HG03521 (cell line): ENCODE measurements around the gene HAUS6.
"Not testable (repeated sequence)": the region's sequence is repeated elsewhere in the genome, so short reads cannot be mapped to it uniquely, and the experiment has no call there.

Source experiments
- ATAC-seq: cut with Tn5 transposase; IDR thresholded peaks from one replicate; pipeline ENCODE4 v1.9.1; 2021; ENCODE audit warnings: mild to moderate bottlenecking, moderate library complexity; ENCODE audit not compliant: unreplicated experiment

The HAUS6 gene

DNA sequence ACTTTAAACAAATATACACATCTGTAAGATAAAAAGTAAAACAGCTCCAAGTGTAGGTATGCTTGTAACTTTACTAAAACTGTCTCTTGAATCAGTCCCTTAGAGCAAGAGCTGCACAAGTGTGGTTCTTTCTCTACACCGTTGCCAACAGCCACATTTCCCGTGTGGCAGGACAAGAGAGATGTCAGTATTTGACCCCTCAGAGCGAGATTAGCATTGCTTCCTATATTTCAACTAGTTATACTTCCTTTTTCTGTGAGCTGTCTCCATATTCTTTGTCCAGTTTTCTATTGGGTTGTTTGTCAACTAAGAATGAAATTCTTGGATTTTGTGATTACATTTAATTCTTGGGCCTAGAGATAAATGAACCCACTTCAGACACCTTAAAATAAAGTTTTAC lies 16.5 kb upstream of the HAUS6 start:
- ATAC-seq: no peak

DNA sequence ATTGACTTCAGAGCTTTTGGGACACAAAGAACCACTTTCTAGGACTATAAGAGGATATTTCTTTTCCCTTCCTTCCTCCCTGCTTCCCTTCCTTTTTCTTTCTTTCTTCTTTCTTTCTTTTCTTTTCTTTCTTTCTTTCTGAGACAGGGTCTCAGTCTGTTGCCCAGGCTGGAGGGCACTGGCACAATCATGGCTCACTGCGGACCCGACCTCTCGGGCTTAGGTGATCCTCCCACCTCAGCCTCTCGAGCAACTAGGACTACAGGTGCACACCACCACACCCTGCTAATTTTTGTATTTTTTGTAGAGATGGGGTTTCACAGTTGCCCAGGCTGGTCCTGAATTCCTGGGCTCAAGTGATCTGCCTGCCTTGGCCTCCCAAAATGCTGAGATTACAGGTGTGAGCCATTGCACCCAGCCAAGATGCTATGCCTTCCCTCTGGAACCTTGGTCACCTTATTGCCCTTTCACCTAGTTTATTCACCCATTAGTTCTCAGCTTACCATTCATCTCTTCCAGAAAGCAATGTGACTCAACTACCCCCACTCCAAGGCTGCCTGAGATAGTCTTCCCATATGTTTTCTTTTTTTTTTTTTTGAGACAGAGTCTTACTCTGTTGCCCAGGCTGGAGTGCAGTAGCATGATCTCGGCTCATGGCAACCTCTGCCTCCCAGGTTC lies 14.5 kb upstream of the HAUS6 start:
- no peak for ATAC-seq

DNA sequence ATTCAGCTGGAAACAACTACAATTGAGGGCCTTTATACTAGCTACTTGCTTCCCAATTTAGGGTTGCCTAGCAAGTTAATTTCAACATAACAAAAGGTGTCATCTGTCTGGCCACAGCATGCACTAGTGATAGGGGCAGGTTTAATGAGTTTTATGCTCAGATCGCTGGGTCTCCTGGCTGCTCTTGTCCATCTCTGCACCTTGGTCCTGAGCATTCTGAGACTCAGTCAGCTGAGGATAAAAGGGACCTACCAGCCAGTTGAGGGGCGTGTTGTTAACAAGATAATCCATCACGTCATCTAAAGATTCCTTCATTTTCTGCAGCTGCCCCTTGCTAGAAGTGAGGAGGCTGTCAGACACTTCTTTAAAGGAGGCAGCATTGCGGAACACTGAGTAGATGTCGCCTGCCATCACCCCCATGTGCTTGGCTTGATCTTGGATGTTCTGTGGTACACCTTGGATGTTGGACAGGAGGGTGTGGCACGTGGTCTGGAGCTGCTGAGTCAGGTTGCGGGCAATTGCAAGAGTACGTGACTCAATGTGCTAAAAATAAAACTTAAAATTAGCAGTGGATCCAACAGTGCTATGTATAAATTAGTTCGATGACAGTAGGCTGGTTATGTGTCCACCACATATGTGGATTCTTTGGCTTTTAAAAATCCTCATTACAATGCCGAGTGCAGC lies 13.5 kb upstream of the HAUS6 start:
- no peak for ATAC-seq

DNA sequence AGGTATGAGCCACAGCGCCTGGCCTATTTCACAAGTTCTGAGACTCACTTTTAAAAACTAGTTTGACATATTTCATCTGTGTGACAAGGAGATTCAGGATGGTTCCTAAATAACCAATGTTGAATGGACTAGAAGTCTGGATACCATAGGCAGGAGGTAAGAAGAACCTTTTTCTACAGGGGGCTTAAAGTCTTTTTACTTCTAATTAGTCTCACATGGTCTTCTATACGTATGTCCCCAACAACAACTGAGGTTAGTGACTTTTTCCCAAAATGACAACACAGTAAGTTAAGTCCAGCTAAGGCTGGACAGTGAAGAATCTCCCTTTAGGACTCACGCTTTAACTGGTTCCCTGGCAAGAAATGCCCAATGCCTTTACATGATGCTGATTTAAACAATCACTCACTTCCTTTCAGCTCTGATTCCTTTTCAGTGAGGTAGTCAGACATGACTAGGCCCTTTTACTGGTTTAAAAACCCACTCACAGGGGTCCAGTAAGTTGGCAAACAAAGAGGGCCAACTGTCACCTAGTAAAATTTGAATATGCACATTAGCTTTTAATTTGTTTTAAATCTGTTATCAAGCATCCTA lies 12.1 kb upstream of the HAUS6 start:
- no peak for ATAC-seq

DNA sequence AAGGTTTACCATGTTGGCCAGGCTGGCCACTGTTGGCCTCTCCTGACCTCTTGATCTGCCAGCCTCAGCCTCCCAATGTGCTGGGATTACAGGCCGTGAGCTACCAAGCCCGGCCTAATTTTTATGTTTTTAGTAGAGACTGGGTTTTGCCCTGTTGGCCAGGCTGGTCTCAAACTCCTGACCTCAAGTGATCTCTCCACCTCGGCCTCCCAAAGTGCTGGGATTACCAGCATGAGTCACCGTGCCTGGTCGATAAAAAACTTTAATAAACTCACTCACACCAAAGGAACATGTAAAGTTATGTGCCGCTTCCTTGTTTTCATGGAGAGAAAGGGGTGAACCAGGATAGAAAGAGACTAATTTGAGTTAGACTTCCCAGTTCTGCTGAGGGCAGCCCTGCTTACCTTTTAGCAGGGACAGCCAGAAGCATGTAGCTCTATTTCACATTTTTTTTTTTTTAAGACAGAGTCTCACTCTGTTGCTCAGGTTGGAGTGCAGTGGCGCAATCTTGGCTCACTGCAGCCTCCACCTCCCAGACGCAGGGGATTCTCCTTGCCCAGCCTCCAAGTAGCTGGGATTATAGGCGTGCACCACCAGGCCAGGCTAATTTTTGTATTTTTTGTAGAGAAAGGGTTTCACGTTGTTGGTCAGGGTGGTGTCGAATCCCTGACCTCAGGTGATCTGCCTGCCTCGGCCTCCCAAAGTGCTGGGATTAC lies 11.4 kb upstream of the HAUS6 start:
- ATAC-seq: no peak

DNA sequence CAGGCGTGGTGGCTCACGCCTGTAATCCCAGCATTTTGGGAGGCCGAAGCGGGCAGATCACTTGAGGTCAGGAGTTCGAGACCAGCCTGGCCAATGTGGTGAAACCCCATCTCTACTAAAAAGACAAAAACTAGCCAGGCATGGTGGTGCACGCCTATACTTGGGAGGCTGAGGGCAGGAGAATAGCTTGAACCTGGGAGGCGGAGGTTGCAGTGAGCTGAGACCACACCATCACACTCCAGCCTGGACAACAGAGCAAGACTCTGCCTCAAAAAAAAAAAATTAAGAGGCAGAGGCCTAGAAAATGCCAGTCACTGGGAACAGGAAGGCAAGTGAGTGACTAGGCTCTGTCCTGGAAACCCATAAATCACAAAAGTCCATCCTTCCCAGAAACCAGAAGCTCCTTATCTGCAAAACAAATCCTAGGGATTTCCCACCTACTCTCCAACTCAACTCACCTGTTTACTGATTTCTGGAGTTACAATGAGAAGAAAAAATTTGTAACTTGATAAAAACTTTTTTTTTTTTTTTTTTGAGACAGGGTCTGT lies 10.4 kb upstream of the HAUS6 start:
- ATAC-seq: not testable (repeated sequence)

DNA sequence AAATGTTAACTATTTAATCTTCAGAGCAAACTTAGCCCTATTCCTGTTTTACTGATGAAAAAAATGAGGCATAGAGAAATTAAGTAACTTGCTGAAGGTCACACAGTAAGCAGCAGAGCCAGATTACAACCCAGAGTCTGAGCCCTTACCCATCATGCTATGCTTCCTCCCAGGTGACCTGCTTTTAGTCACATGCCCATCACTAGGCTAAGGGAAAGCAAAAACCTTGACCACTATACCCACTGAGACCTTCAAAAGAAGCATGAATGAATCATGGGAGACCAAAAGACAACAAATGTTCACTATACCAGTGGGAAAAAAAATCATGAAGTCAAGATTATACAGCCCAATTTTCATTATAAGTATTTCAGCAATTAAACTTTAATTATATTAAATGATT lies 5.3 kb upstream of the HAUS6 start:
- ATAC-seq: no peak

DNA sequence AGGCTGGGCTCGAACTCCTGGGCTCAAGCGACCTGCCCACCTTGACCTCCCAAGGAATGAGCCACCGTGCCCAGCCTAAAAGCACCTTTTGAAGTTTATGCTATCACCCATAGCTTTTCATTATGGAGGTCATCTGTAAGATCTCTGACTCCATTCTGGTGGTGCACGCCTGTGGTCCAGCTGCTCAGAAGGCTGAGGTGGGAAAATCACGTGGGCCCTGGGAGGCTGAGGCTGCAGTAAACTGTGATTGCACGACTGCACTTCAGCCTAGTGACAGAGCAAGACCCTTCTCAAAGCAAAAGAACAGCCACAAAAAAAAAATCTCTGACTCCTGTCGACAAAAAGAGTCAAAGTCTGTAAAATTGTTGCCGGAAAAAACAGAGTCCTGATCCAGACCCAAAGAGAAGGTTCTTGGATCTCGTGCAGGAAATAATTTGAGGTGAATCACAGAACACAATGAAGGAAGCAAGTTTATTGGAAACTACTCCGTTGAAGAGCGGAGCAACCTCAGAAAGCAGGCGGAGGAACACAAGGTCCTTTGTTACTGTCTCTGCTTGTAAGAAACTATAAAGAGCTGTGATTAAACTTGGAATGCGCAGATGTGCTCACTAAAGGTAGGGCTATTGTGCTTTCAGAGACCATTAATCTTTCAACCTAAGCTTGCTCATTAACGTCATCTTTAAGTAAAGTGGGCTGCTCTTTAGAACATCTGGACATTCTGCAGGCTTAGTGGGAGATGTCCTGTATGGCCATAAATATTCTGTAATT lies 2.0 kb upstream of the HAUS6 start:
- no peak for ATAC-seq

DNA sequence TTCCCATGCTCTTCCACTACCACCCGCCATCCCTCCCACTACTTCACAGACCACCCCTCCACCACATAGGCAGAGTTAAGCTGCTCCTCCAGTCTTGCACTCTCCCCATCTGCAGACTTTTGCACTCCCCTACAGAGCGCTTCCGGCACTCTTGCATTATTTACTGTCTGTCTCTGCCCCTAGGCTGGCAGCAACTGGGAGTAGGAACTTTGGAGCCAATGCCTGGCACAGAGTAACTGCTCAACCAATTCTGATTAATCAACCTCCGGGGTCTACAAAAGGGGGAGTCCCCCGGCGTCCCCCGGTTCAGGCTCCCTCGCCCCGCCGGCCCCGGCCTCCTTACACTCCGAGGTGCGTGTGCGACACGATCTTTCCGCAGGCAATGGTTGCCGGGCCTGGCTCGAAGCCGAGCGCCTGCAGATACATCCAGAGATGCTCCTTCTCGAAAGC lies 498 bp downstream of the HAUS6 start:
- ATAC-seq: peak; percentile 34

DNA sequence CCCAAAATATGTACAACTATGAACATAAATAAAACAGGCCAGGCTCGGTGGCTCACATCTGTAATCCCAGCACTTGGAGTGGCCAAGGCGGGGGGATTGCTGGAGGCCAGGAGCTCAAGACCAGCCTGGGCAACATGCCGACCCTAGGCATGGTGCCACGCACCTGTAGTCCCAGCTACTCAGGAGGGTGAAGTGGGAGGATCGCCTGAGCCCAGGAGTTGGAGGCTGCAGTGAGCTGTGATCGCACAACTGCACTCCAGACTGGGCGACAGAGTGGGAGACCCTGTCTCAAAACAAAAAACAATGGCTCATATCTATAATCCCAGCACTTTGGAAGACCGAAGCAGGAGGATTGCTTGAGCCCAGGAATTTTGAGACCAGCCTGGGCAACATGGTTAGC lies 1.5 kb downstream of the HAUS6 start:
- ATAC-seq: no peak

DNA sequence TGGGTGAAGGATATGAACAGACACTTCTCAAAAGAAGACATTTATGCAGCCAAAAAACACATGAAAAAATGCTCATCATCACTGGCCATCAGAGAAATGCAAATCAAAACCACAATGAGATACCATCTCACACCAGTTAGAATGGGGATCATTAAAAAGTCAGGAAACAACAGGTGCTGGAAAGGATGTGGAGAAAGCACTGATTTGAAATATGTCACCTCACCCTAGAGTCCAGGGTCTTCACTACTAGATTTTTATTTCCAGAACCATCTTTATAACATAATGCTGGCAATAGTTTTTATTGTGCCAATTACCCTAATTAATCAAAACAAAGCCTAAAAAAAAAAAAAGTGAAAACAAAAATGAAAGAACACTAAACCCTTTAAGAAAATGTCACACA lies 5.3 kb downstream of the HAUS6 start:
- ATAC-seq: not testable (repeated sequence)

DNA sequence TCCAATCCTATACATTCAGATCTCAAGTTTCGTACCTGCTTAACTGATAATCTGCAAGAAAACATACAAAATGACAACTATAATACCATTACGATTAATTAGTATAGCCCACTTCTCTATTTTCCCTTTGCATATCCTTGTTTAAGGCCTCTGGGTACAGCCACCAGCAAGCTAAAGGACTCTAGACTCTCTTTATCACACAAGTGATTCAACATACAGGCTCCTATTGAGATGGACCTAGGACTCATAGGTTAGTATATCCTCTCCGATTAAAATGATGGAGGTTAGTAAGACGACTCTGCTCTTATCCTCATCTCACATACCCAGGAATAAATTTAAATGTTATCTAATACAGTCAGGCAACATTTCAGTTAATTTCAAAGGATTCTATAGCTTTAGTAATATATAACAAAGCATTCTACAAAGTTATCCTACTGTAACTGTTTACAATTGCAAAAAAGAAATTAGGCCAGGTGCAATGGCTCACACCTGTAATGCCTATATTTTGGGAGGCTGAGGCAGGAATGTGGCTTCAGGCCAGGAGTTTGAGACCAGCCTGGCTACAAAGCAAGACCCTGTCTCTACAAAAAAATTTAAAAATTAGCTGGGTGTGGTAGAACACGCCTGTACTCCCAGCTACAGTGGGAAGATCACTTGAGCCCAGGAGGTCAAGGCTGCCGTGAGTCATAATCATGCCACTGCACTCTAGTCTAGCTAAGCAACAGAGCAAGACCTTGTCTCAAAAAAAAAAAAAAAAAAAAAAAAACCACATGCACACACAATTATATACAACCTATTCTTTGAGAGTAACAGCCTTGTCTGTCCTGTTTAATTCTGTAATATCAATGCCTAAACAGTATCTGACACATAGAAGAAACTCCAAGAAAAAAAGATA lies 15.4 kb downstream of the HAUS6 start:
- no peak for ATAC-seq

DNA sequence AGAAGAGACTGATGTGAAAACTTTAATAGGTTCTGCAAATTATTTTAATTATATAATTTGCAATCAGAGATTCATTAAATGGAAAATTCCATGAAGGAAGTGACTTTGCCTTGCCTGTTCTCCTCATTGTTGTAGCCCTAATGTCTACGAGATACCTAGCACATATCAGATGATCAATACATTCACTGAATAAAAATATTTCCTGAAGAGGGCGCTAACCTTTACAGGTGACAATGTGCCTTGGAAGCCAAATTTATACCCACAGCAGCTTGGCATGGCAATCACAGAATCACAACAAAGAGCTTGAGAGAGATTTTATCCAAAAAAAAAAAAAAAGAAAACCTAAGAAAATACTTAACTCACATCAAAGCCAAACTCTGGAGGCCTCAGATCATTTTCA lies 17.4 kb downstream of the HAUS6 start:
- ATAC-seq: no peak

DNA sequence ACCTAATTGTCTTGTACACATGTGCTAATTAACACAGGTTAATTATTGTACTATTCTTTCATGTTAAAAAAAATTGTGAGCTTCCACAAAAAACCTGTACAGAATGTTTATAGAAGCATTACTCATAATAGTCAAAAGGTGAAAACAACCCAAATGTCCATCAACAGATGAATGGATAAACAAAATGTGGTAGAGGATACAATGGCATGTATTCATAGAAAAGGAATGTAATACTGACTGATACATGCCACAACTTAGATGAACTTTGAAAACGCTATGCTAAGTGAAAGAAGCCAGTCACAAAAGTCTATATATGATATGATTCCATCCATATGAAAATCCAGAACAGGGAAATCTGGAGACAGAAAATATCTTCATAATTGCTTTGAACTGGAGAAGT lies 27.9 kb downstream of the HAUS6 start:
- no peak for ATAC-seq

DNA sequence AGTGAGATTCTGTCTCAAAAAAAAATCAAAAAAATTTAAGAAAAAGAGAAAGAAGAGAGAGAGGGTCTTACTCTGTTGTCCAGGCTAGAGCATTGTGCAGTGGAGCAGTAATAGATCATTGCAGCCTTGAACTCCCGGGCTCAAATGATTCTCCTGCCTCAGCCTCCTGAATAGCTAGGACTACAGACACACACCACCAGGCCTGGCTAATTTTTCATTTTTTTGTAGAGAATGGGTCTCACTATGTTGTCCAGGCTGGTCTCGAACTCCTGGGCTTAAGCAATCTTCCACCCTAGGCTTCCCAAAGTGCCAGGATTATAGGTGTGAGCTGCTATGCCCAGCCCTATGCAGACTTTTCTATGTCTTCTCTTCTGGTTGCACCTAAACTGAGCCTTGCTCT lies 28.5 kb downstream of the HAUS6 start:
- no peak for ATAC-seq

DNA sequence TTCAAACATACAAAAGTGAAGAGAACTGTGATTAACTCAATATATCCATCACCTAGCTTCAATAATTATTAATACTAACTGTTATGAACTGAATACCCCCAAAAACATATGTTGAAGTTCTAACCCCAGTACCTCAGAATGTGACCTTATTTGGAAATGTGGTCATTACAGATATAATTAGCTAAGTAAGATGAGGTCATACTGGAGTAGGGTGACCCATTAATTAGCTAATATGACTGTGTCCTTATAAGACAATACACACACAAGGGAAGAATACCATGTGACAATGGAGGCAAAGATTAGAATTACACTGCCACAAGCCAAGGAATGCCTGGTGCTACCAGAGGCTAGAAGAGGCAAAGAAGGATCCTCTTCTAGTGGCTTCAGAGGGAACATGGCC lies 45.7 kb downstream of the HAUS6 start:
- no peak for ATAC-seq

DNA sequence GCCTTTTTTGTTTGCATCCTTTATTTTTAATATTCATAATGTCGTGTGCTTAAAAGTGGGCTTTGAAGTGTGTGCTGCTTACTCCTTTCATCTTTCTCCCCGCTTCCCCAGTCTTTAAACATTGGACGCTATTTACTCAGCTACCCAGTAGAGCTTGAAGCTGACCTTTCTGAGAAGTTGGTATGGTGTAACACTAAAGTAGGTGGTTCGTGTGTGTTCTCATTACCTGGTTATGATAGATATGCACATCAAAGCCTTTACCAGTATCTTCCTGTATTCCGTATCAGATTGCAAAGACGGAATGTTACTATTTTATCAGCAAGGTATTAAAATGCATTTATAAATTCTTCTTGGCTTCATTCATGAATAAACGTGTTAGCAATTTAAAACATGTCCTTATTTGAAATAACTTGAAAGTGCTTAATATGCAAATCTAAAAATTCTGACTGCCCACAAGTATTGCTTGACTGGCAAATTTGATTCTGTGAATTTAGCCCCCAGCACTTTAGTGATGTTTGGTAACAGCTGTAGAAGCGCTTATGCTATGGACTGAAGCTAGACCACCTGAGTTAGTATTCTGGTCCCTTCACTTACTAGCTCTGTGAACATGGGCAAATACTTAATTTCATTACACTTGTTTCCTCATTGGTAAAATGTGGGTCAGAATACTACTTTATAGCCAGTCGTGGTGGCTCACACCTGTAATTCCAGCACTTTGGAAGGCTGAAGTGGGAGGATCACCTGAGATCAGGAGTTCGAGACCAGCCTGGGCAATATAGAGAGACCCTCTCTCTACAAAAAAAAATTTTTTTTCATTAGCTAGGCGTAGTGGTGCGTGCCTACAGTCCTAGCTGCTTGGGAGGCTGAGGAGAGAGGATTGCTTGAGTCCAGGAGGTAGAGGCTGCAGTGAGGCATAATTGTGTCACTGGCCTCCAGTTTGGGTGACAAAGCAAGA lies 51.8 kb downstream of the HAUS6 start:
- ATAC-seq: no peak

DNA sequence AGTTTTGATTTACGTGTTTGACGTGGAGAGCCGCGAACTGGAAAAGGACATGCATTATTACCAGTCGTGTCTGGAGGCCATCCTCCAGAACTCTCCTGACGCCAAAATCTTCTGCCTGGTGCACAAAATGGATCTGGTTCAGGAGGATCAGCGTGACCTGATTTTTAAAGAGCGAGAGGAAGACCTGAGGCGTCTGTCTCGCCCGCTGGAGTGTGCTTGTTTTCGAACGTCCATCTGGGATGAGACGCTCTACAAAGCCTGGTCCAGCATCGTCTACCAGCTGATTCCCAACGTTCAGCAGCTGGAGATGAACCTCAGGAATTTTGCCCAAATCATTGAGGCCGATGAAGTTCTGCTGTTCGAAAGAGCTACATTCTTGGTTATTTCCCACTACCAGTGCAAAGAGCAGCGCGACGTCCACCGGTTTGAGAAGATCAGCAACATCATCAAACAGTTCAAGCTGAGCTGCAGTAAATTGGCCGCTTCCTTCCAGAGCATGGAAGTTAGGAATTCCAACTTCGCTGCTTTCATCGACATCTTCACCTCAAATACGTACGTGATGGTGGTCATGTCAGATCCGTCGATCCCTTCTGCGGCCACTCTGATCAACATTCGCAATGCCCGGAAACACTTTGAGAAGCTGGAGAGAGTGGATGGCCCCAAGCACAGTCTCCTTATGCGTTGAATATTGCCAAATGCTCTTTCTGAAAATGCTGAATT lies 52.6 kb downstream of the HAUS6 start:
- ATAC-seq: no peak
